Kidney (tissue), 14 donors: ENCODE measurements around the gene PTOV1. TPM values are rescaled to one million over a fixed set of nuclear protein-coding genes. Genes with fewer than 3 reads are reported as not detected.

Source experiments
- DNase-seq, 5 donors: peaks; one replicate each; pipeline ENCODE4 v3.0.0-alpha.2; 2013 to 2020
- FAIRE-seq: peaks from 2 replicates; lab custom pipeline; 2012; peaks lifted over from hg19 to GRCh38; lab: Jason Lieb, UNC
- H3K27ac ChIP-seq, 2 donors: one replicate each; pipeline ENCODE4 v1.7.0; 2013; ENCODE audit warnings: low read depth in 2 of 2, low read length in 2 of 2, inconsistent platforms in 1 of 2
- H3K27me3 ChIP-seq: one replicate; pipeline ENCODE4 v1.7.1; 2013; ENCODE audit warnings: low read length, inconsistent platforms; ENCODE audit not compliant: control insufficient read depth, insufficient read depth
- H3K36me3 ChIP-seq, 3 donors: one replicate each; pipeline versions ENCODE4 v1.7.0 to v1.7.1; 2013; ENCODE audit warnings: low read length in 3 of 3, control low read depth in 1 of 3, inconsistent platforms in 1 of 3; ENCODE audit not compliant: insufficient read depth in 3 of 3, control insufficient read depth in 2 of 3
- H3K4me1 ChIP-seq, 3 donors: one replicate each; pipeline versions ENCODE4 v1.7.0 to v1.7.1; 2013; ENCODE audit warnings: low read length in 3 of 3, inconsistent platforms in 1 of 3, low read depth in 1 of 3; ENCODE audit not compliant: control insufficient read depth in 2 of 3, insufficient read depth in 2 of 3
- H3K4me3 ChIP-seq, 3 donors: one replicate each; pipeline versions ENCODE4 v1.7.0 to v1.8.1; 2013; ENCODE audit warnings: low read length in 3 of 3, control low read depth in 1 of 3, inconsistent platforms in 1 of 3
- H3K9ac ChIP-seq, 3 donors: one replicate each; pipeline versions ENCODE4 v1.7.0 to v1.7.1; 2013; ENCODE audit warnings: low read length in 3 of 3, control low read depth in 1 of 3, inconsistent platforms in 1 of 3
- H3K9me3 ChIP-seq, 3 donors: one replicate each; pipeline versions ENCODE4 v1.7.0 to v1.7.1; 2013; ENCODE audit warnings: low read length in 3 of 3, control low read depth in 1 of 3, inconsistent platforms in 1 of 3; ENCODE audit not compliant: control insufficient read depth in 2 of 3, insufficient read depth in 1 of 3
- intact Hi-C: fragments of 100-400 bp; cut with DNase I; formaldehyde crosslinking; loops from one replicate; pipeline ENCODE4 v1.11.1; 2022
- polyA plus RNA-seq: library from polyadenylated mRNA; stranded (reverse); fragments of 350-450 nt; fragmentation: Illumina TruSeq; extraction: RNeasy Lipid Tissue Mini Kit (QIAGEN cat#74804); gene quantifications from one replicate; pipeline ENCODE4 v1.2.3, GENCODE V29; 2014; ENCODE audit warnings: low read depth, low replicate concordance; ENCODE audit not compliant: insufficient read depth
- total RNA-seq: library from RNA; stranded (reverse); fragmentation: NEBNext Ultra II Directional; extraction: Animal tissue kit (Norgen Biotek cat#: 25700); gene quantifications from one replicate; pipeline ENCODE4 v1.2.1, GENCODE V29; 2021
- TF ChIP-seq, protein P1 (sequence below): IDR thresholded peaks from 3 replicates; pipeline ENCODE4 v1.5.1; 2012; ENCODE audit warnings: mild to moderate bottlenecking, moderate library complexity, borderline replicate concordance; ENCODE audit not compliant: insufficient read depth; ENCODE audit errors: extremely low read depth
- donor health status: control.
- donor health status: control.
- donor health status: control.
- donor health status: control.
- donor health status: control.
- donor health status: DM: yes; HTN: yes; CAD: no.
- donor health status: Normal renal cell carcinoma (clear cell type).

PTOV1 gene
- total and polyA plus RNA-seq, 2 donors from 2014 or later: 118 to 235 TPM

- no peaks in the 10 kb centered on the region for H3K4me1 ChIP-seq
- DNase-seq (no peak), FAIRE-seq (no peak)
- H3K9ac ChIP-seq: no peak overlapping the region
- intact Hi-C loops: no loop called here
- H3K27ac ChIP-seq: no peak overlapping the region
- no peak overlapping the region for H3K4me3 ChIP-seq
- no peaks in the 10 kb centered on the region for H3K27me3 ChIP-seq
- peaks cover 0 to 37% (median 8%) of the 10 kb centered on the region in 3 donors for H3K36me3 ChIP-seq
- TF ChIP-seq, protein P1, sequence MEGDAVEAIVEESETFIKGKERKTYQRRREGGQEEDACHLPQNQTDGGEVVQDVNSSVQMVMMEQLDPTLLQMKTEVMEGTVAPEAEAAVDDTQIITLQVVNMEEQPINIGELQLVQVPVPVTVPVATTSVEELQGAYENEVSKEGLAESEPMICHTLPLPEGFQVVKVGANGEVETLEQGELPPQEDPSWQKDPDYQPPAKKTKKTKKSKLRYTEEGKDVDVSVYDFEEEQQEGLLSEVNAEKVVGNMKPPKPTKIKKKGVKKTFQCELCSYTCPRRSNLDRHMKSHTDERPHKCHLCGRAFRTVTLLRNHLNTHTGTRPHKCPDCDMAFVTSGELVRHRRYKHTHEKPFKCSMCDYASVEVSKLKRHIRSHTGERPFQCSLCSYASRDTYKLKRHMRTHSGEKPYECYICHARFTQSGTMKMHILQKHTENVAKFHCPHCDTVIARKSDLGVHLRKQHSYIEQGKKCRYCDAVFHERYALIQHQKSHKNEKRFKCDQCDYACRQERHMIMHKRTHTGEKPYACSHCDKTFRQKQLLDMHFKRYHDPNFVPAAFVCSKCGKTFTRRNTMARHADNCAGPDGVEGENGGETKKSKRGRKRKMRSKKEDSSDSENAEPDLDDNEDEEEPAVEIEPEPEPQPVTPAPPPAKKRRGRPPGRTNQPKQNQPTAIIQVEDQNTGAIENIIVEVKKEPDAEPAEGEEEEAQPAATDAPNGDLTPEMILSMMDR: no peak
- H3K9me3 ChIP-seq: no peaks in the 10 kb centered on the region
Measured at GRCh38 chr19:49829200-49829599, 21.8 kb upstream of the PTOV1 start.

DNA sequence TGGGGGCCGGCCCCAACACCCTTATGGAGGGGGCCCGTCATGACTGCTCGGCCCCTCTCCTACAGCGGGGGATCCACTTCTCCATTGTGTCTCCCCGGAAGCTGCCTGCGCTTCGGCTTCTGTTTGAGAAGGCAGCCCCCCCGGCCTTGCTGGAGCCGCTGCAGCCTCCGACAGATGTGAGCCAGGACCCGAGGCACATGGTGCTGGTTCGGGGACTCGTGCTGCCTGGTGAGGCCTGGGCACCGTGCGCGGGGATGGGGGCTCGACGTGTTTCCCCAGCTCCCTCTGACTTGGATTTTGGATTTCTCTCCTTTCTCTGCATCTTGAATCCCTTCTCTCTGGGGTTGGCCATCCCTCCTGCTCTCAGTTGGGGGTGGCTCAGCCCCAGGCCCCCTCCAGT lies 21.2 kb upstream of the PTOV1 start:
- no peaks in the 10 kb centered on the region for H3K9me3 ChIP-seq
- no peaks in the 10 kb centered on the region for H3K27me3 ChIP-seq
- no peak overlapping the region for H3K27ac ChIP-seq
- TF ChIP-seq, protein P1: no peak
- intact Hi-C loops: no loop called here
- DNase-seq (no peak), FAIRE-seq (no peak)
- no peak overlapping the region for H3K9ac ChIP-seq
- no peaks in the 10 kb centered on the region for H3K4me1 ChIP-seq
- H3K4me3 ChIP-seq: no peak overlapping the region
- H3K36me3 ChIP-seq: peaks cover 0 to 38% (median 10%) of the 10 kb centered on the region in 3 donors

DNA sequence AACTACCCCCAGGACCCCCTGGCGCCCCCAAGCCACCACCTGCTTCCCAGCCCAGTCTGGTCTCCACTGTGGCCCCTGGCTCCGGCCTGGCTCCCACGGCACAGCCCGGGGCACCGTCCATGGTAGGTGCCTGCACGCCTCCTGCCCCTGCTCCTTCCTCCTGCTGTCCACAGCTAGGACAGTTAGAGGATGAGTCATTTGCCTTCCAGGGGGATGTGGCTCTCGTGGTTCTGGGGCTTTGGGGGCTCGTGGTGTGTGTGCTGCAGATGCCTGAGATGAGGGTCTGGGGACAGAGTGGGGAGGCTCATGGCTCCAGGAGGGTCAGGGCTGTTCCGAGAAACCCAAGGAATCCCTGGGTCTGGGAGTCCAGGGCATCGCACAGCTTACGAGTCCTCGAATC lies 20.2 kb upstream of the PTOV1 start:
- no peaks in the 10 kb centered on the region for H3K27me3 ChIP-seq
- no peak overlapping the region for H3K27ac ChIP-seq
- no peaks in the 10 kb centered on the region for H3K4me1 ChIP-seq
- H3K9ac ChIP-seq: no peak overlapping the region
- intact Hi-C loops: no loop called here
- H3K4me3 ChIP-seq: no peak overlapping the region
- DNase-seq: no peak
- FAIRE-seq: no peak
- H3K9me3 ChIP-seq: no peaks in the 10 kb centered on the region
- TF ChIP-seq, protein P1: no peak
- peaks cover 0 to 41% (median 10%) of the 10 kb centered on the region in 3 donors for H3K36me3 ChIP-seq

DNA sequence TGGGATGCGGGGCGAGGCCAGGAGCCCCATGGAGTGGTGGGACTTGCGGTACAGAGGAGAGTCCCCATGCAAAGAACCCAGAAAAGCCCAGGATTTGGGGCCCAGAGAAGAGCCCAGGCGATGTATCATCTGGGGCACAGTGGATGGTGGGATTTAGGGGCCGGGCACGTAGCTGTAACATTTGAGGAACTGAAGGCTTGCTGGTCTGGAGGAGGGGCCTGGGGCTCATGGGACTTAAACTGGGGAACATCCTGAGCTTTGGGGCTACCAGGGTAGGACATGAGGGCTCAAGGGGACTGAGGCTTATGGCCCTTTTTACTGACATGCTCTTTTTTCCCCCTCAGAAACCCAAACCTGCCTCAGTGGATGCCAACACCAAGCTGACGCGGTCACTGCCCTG lies 19.4 kb upstream of the PTOV1 start:
- Histone ChIP-seq H3K4me1 (no peaks in the 10 kb centered on the region), H3K36me3 (peaks cover 0 to 41% (median 10%) of the 10 kb centered on the region in 3 donors), H3K4me3 (no peak overlapping the region), H3K9ac (no peak overlapping the region), H3K27me3 (no peaks in the 10 kb centered on the region), H3K9me3 (no peaks in the 10 kb centered on the region), H3K27ac (no peak overlapping the region)
- FAIRE-seq (no peak), DNase-seq (no peak)
- intact Hi-C loops: no loop called here
- TF ChIP-seq, protein P1: no peak
